K562 (cell line): ENCODE measurements around the gene IGSF21. TPM values are rescaled to one million over a fixed set of nuclear protein-coding genes. Genes with fewer than 3 reads are reported as not detected.

Experiments
- ATAC-seq: fragments of 200-7000 bp; cut with Tn5 transposase; 3 replicates; pipeline ENCODE4 v1.9.1; 2020; ENCODE audit warnings: moderate library complexity
- BruUV-seq: library from RNA; stranded (reverse); fragments of 400-500 nt; replicated peaks from 2 replicates; lab custom pipeline; 2021; lab: Mats Ljungman, UMichigan
- CTCF ChIA-PET: fragments of 300-600 bp; formaldehyde crosslinking; extraction: SDS; loops from one replicate; lab custom pipeline; 2021; ENCODE audit warnings: low intra/inter-chr PET ratio; lab: Yijun Ruan, JAX
- POLR2A ChIA-PET: fragments of 300-600, 350-650 bp; sonication (Branson Sonifier 250); formaldehyde crosslinking; extraction: SDS; loops from one replicate; lab custom pipeline; 2021; ENCODE audit warnings: antibody characterized with exemption, inconsistent platforms; lab: Yijun Ruan, JAX
- DNase-seq, 4 experiments: peaks; one replicate each; pipeline versions ENCODE4 v3.0.0 to v3.0.0-alpha.2; 2011 to 2018; ENCODE audit warnings: low spot score in 3 of 4, mixed read lengths in 3 of 4; ENCODE audit errors: extremely low read depth in 1 of 4
- FAIRE-seq: peaks from 2 replicates; lab custom pipeline; 2011; peaks lifted over from hg19 to GRCh38; lab: Jason Lieb, UNC
- H2AFZ ChIP-seq: 2 replicates; pipeline ENCODE4 v1.6.0; 2011; ENCODE audit warnings: low read depth, low read length, control low read depth, inconsistent platforms
- H3K27ac ChIP-seq: fragments of 200-600 bp; 3 replicates; pipeline ENCODE4 v1.8.0; 2011; ENCODE audit warnings: low read depth, mild to moderate bottlenecking, control low read depth, inconsistent platforms, low read length, moderate library complexity, mixed read lengths; ENCODE audit errors: extremely low read depth
- H3K27me3 ChIP-seq, 2 experiments: fragments of 300-600 bp in 1 of 2; 2 replicates in 1 of 2; 3 replicates in 1 of 2; pipeline versions ENCODE4 v1.6.0 to v1.8.0; 2011; ENCODE audit warnings: inconsistent platforms in 2 of 2, low read length in 2 of 2, mild to moderate bottlenecking in 1 of 2, mixed read lengths in 1 of 2, moderate library complexity in 1 of 2; ENCODE audit not compliant: control insufficient read depth in 2 of 2, insufficient read depth in 2 of 2
- H3K36me3 ChIP-seq: fragments of 300-600 bp; 3 replicates; pipeline ENCODE4 v1.8.0; 2011; ENCODE audit warnings: mild to moderate bottlenecking, low read length, inconsistent platforms; ENCODE audit not compliant: control insufficient read depth, insufficient read depth
- H3K4me1 ChIP-seq, 2 experiments: fragments of 200-600 bp in 1 of 2; replicated peaks in 1 of 2; 2 replicates in 1 of 2; 3 replicates in 1 of 2; pipeline versions ENCODE4 v1.5.1 to v1.8.0; 2011; ENCODE audit warnings: inconsistent platforms in 2 of 2, low read length in 2 of 2, mild to moderate bottlenecking in 1 of 2, mixed read lengths in 1 of 2, moderate library complexity in 1 of 2; ENCODE audit not compliant: control insufficient read depth in 2 of 2, insufficient read depth in 2 of 2
- H3K4me2 ChIP-seq: 2 replicates; pipeline ENCODE4 v1.6.1; 2011; ENCODE audit warnings: low read length, control low read depth, inconsistent platforms, mixed read lengths; ENCODE audit not compliant: insufficient read depth
- H3K4me3 ChIP-seq: fragments of 200-600 bp; sonication (generic), shearing (Covaris generic); 2 replicates; pipeline ENCODE4 v1.5.1; 2016; ENCODE audit warnings: control low read depth, inconsistent platforms
- H3K79me2 ChIP-seq: fragments of 200-600 bp; 3 replicates; pipeline ENCODE4 v1.8.0; 2011; ENCODE audit warnings: low read length, inconsistent platforms; ENCODE audit not compliant: control insufficient read depth, insufficient read depth
- H3K9ac ChIP-seq, 2 experiments: 2 replicates each; pipeline versions ENCODE4 v1.6.0 to v1.6.1; 2011; ENCODE audit warnings: low read depth in 2 of 2, low read length in 2 of 2, control low read depth in 1 of 2, inconsistent platforms in 1 of 2, mild to moderate bottlenecking in 1 of 2, mixed read lengths in 1 of 2; ENCODE audit not compliant: insufficient read depth in 1 of 2
- H3K9me1 ChIP-seq: one replicate; pipeline ENCODE4 v1.6.0; 2011; ENCODE audit warnings: inconsistent platforms, mild to moderate bottlenecking, low read length, moderate library complexity; ENCODE audit not compliant: control insufficient read depth, insufficient read depth
- H3K9me3 ChIP-seq: replicated peaks from 2 replicates; pipeline ENCODE4 v1.5.1; 2011; ENCODE audit warnings: low read depth, low read length, inconsistent platforms; ENCODE audit not compliant: control insufficient read depth, insufficient read depth
- H4K20me1 ChIP-seq: replicated peaks from 2 replicates; pipeline ENCODE4 v1.6.1; 2011; ENCODE audit warnings: low read length, inconsistent platforms, mixed read lengths; ENCODE audit not compliant: control insufficient read depth, insufficient read depth
- ARID3A ChIP-seq: IDR thresholded peaks from 2 replicates; pipeline ENCODE4 v1.6.1; 2012; ENCODE audit warnings: low read depth, low read length, improper control_type of control experiment, borderline replicate concordance
- ATF7 ChIP-seq: fragments of 450-650 bp; IDR thresholded peaks from 2 replicates; pipeline ENCODE4 v1.7.1; 2014; ENCODE audit warnings: mild to moderate bottlenecking, moderate library complexity
- E2F4 ChIP-seq: sonication (generic); formaldehyde crosslinking; IDR thresholded peaks from 2 replicates; pipeline ENCODE4 v1.8.0; 2022; ENCODE audit warnings: mild to moderate bottlenecking, low read depth, missing genetic modification reagents
- MTA3 ChIP-seq: fragments of 450-650 bp; formaldehyde crosslinking; IDR thresholded peaks from 2 replicates; pipeline ENCODE4 v1.6.1; 2017; ENCODE audit warnings: mild to moderate bottlenecking, borderline replicate concordance
- NFIX ChIP-seq: fragments of 250-450 bp; sonication (Bioruptor Pico); IDR thresholded peaks from 2 replicates; pipeline ENCODE4 v1.4.0; 2020; ENCODE audit warnings: low read depth, mild to moderate bottlenecking, moderate library complexity
- TCF3 ChIP-seq: sonication (generic); formaldehyde crosslinking; IDR thresholded peaks from 2 replicates; pipeline ENCODE4 v1.4.0; 2020; ENCODE audit warnings: mild to moderate bottlenecking, missing genetic modification reagents
- TRIM25 ChIP-seq: fragments of 450-650 bp; IDR thresholded peaks from 2 replicates; pipeline ENCODE4 v1.7.0; 2016; ENCODE audit warnings: borderline replicate concordance
- ZNF583 ChIP-seq: fragments of 250-450 bp; sonication (Bioruptor Pico); IDR thresholded peaks from 2 replicates; pipeline ENCODE4 v1.4.0; 2020
- ZZZ3 ChIP-seq: fragments of 450-650 bp; IDR thresholded peaks from 2 replicates; pipeline ENCODE4 v1.6.1; 2016; ENCODE audit warnings: antibody characterized with exemption, mild to moderate bottlenecking, moderate library complexity
- WGBS: fragments of 100-300 bp; shearing (Covaris generic); methylation state at CpG from one replicate; pipeline ENCODE4 v1.1.6; 2016; ENCODE audit warnings: low coverage, mixed read lengths; ENCODE audit not compliant: insufficient coverage; ENCODE audit errors: missing lambda C conversion rate; 5-methylcytosine and 5-hydroxymethylcytosine counted together
- in situ Hi-C: fragments of 300-500 bp; cut with MboI; formaldehyde crosslinking; loops from 4 replicates; pipeline ENCODE4 v1.15.0; 2018; ENCODE audit warnings: inconsistent platforms, mixed read lengths
- intact Hi-C: fragments of 100-400 bp; cut with micrococcal nuclease; formaldehyde crosslinking; loops from 2 replicates; pipeline ENCODE4 v1.14.2; 2022
- polyA plus RNA-seq, 8 experiments: library from polyadenylated mRNA; depleted of rRNA in 4 of 8; stranded (reverse) in 5 of 8; unstranded in 3 of 8; fragments of >200 nt; fragmentation: Nextera tagmentation in 2 of 8; fragmentation: Illumina TruSeq in 1 of 8; extraction: Ambion mirVana in 2 of 8; extraction: Trizol in 1 of 8; gene quantifications; 2 replicates each; pipeline versions ENCODE4 v1.2.1 to v1.2.3, GENCODE V29; 2011 to 2014; ENCODE audit warnings: inconsistent platforms in 1 of 8, missing spikeins in 1 of 8
- total RNA-seq, 7 experiments: library from RNA; depleted of rRNA in 6 of 7; stranded (reverse); fragments of >200 nt in 6 of 7; fragmentation: Illumina TruSeq in 2 of 7; extraction: Trizol in 2 of 7; gene quantifications; 2 replicates each; pipeline versions ENCODE4 v1.2.1 to v1.2.3, GENCODE V29; 2011 to 2021; ENCODE audit warnings: low replicate concordance in 1 of 7

Gene IGSF21
- total and polyA plus RNA-seq, 9 of the 15 experiments (the other 6 are each of a cell fraction or from before 2014, with no cell fraction given) = not detected

- POLR2A ChIA-PET = interaction anchor here (0.6 kb wide), 1 partner anchor 643 kb away, joined by 3 read pairs; no protein-coding TSS in a partner anchor
- Histone ChIP-seq H3K9me3 (no peaks in the 10 kb centered on the region), H3K4me3 (no peak overlapping the region), H3K4me1 (no peaks in the 10 kb centered on the region), H3K36me3 (no peaks in the 10 kb centered on the region), H3K9ac (no peak overlapping the region), H3K27ac (no peak overlapping the region), H3K9me1 (no peaks in the 10 kb centered on the region), H3K4me2 (no peak overlapping the region), H4K20me1 (peaks cover 3% of the 10 kb centered on the region), H3K79me2 (no peaks in the 10 kb centered on the region), H3K27me3 (peaks cover 6 to 42% of the 10 kb centered on the region in 2 experiments; a peak in 3 of 5 replicates), H2AFZ (no peak overlapping the region)
- in situ Hi-C loops = no loop called here
- FAIRE-seq (no peak), ATAC-seq (no peak), DNase-seq (no peak)
- CTCF ChIA-PET = no interaction called here
- intact Hi-C loops = no loop called here
- BruUV-seq = no TSS peak
- 4% methylated on average over 16 of the region's 17 CpGs for WGBS
- TF ChIP-seq ZZZ3 (no peak), ARID3A (no peak), MTA3 (no peak), ZNF583 (CRISPR knock-in tag) (no peak), TRIM25 (no peak), TCF3 (CRISPR knock-in tag) (no peak), E2F4 (CRISPR knock-in tag) (no peak), ATF7 (no peak), NFIX (CRISPR knock-in tag) (no peak)
Measured at GRCh38 chr1:18352636-18353265, 245.2 kb downstream of the IGSF21 start.
